ENCODE results near the gene FCSK.
"Not testable (repeated sequence)": the region's sequence is repeated elsewhere in the genome, so short reads cannot be mapped to it uniquely, and the experiment has no call there.

FCSK gene

GRCh38 chr16:70454222-70455034 is at the start of gene FCSK:
TSS of gene FCSK (plus strand) at chr16:70454595. CDS start at chr16:70463191, 8,596 bp downstream.
- DNase-seq (ENCODE audit: low read depth in 2 of 3, low spot score in 1 of 3), result peak; percentile 34 to 55 (median 46)

GRCh38 chr16:70406104-70406503 is 48.3 kb upstream of the FCSK start:
- DNase-seq (ENCODE audit: low read depth in 2 of 3, low spot score in 1 of 3), result not testable (repeated sequence)

- no peak for DNase-seq (ENCODE audit: low read depth in 2 of 3, low spot score in 1 of 3)
Observed at GRCh38 chr16:70407811-70408274, 46.6 kb upstream of the FCSK start.

DNA sequence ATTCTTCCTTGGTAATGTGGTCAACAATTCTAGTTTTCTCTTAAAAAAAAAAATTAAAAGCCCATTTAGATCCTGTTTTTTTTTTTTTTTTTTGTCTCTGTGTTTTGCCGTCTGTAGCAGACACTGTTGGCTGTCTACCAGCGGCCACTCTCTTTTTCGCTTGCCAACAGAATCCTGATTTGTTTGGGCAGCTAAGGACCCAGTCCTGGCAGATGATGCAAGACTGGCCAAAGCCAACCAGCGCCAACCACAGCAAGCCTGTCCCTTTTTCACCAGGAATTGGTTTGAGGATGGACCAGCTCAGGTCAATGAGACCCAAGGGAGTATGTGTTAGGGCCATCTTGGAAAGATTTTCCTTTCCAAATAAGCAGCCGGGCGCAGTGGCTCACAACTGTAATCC is 43.7 kb upstream of the FCSK start:
- DNase-seq (ENCODE audit: low read depth in 2 of 3, low spot score in 1 of 3), result no peak

GRCh38 chr16:70412385-70412784 is 42.0 kb upstream of the FCSK start:
- DNase-seq (ENCODE audit: low read depth in 2 of 3, low spot score in 1 of 3), result no peak

- DNase-seq (ENCODE audit: low read depth in 2 of 3, low spot score in 1 of 3), result not testable (repeated sequence)
Observed at GRCh38 chr16:70413572-70413971, 40.8 kb upstream of the FCSK start.

- no peak for DNase-seq (ENCODE audit: low read depth in 2 of 3, low spot score in 1 of 3)
Observed at GRCh38 chr16:70416748-70417616, 37.4 kb upstream of the FCSK start.

GRCh38 chr16:70417661-70418060 is 36.7 kb upstream of the FCSK start:
- no peak for DNase-seq (ENCODE audit: low read depth in 2 of 3, low spot score in 1 of 3)

DNA sequence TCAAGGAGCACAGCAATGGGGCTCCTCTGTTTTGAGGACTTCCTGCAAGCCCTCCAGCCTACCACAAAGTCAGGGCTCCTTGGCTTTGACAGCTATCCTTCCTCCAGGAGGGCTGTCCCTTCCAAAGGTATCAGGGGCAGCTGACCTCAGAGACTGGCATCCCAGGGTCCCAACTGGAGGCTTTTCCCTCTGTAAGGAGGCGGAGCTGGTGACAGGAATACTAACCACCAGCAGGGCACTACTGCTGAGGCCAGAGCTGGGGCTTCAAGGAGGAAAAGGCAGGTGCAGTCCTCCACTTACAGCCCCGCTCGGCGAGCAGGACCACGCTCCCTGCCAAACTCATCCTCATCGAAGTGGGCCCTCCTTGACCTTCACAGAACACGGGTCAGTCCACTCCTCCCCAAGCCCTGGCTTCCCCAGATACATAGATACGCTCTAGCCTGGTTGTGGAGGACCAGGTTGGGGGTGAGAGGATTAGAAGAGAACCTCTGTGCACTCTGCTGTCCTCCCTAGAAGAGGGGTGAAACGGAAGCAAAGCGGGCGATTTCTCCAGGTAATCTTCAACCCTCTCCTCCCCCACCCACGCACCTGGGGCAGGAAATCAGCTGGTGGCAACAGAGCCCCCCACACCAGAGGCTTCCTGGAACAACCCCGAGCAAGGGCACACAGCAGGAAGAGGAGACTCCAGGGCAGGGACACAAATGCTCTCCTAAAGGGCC is 36.0 kb upstream of the FCSK start:
- DNase-seq (ENCODE audit: low read depth in 2 of 3, low spot score in 1 of 3), result no peak

DNA sequence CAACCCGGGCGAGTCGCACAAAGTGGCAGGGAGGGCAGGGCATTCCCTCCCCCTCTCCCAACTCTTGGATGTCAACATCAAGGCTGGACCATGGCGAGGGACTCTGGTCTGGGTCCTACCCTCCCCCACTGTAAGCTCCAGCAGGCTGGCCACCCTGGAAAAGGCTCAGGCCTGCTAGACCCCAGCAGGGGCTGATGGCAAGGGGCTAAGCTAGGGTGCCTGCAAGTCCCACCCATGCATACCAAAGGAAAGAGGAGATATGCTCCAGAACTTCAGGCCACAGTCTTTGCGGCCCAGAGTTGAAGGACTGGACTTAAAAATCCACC is 35.4 kb upstream of the FCSK start:
- DNase-seq (ENCODE audit: low read depth in 2 of 3, low spot score in 1 of 3), result no peak

- no peak for DNase-seq (ENCODE audit: low read depth in 2 of 3, low spot score in 1 of 3)
Observed at GRCh38 chr16:70419384-70420327, 34.7 kb upstream of the FCSK start.

DNA sequence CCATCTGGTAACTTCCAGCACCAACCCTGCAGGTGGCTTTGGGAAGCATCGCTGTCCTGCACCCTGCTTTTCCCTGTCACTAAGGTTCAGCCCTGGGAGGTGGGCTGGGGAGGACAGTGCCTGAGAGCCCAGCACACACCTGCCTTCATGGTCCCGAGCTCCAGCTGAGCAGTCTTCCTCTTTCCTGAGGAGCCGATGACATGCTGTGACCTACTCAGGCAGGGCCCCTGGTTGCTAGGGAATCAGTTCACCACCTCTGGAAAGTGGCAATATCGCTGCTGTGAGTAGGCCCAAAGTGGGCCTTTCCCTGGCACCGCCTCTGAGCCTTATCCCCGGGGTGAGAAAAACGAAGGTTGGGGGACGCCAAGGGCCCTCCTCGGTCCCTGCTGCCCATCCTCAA is 33.4 kb upstream of the FCSK start:
- DNase-seq (ENCODE audit: low read depth in 2 of 3, low spot score in 1 of 3), result no peak

DNA sequence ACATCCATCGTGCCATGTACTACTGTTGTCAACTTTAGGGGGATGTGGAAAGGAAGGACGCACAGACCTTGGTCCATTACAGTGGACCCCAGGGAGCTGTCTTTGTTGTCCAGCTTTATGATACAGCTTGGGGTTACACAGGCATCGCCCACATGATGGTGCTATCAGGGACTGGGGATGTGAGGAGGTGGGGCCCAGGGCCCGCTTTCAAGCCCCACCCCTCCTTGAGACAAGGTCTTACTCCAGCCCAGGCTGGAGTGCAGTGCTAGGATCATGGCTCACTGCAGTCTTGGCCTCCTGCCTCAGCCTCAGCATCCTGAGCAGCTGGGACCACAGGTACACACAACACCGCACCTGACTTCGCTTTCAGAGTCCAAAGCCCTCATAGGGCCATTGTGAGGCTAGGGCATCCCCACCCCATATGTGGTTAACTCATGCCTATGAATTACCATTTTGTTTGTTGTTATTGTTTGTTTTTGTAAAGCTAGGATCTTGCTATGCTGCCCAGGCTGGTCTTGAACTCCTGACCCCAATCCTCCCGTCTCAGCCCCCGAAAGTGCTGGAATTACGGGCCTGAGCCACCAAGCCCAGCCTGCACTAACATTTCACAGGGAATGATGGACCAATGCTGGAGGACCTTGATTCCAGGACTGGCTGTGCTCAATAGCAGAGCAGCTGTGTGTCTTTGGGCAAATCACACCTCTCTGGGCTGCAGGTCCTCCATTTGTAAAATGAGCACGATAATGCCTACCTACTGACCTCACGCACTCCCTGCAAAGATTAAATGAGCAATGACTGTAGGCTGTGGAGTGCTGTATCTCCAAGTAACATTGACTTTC is 32.7 kb upstream of the FCSK start:
- DNase-seq (ENCODE audit: low read depth in 2 of 3, low spot score in 1 of 3), result no peak

DNA sequence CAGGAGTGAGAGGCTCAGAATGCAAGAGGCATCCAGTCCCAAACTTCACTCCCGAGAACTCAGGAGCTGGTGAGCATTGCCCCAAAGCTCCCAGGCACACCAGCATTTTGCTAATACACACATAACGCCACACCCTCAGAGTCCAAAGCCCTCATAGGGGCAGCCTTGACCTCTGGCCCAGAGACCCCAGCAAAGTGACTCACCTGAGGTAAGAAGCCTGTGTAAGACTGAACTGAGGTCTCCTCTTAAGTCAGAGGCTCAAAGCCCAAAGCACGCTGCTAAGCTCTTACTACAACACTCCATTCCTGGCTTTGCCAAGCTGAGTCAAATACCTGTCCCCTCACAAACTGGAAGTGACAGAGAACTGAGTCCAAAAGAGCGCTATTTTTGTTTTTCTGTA is 31.9 kb upstream of the FCSK start:
- no peak for DNase-seq (ENCODE audit: low read depth in 2 of 3, low spot score in 1 of 3)

DNA sequence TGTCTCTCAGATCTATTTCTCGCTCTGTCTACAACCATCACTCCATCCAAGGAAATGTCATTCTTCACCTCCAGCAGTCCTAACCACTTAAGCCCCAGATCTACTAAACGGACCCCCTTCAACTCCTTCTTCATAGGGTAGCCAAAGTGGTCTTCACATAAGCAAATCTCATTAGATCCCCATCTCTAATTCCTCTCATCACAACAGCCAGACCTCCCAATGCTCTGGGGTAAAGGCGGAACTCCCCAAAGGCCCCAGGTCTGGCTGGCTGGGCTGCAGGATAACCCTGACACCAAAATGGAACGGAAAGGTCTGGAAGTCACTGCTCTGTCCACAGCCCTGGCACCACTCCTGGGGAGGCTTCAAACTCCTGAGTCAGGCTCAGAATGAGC is 26.6 kb upstream of the FCSK start:
- no peak for DNase-seq (ENCODE audit: low read depth in 2 of 3, low spot score in 1 of 3)

- peak; percentile 42 to 70 (median 54) for DNase-seq (ENCODE audit: low read depth in 2 of 3, low spot score in 1 of 3)
Observed at GRCh38 chr16:70428178-70428998, 26.0 kb upstream of the FCSK start.

- DNase-seq (ENCODE audit: low read depth in 2 of 3, low spot score in 1 of 3), result no peak
Observed at GRCh38 chr16:70429888-70430666, 24.3 kb upstream of the FCSK start.
